T follicular helper cell (primary cell): ENCODE measurements around the gene DNAH7.
"Not testable (repeated sequence)": the region's sequence is repeated elsewhere in the genome, so short reads cannot be mapped to it uniquely, and the experiment has no call there.

Experiments used
- DNase-seq: peaks from one replicate; pipeline ENCODE4 v3.0.0-alpha.2; 2020; ENCODE audit warnings: low read depth

The DNAH7 gene

DNA sequence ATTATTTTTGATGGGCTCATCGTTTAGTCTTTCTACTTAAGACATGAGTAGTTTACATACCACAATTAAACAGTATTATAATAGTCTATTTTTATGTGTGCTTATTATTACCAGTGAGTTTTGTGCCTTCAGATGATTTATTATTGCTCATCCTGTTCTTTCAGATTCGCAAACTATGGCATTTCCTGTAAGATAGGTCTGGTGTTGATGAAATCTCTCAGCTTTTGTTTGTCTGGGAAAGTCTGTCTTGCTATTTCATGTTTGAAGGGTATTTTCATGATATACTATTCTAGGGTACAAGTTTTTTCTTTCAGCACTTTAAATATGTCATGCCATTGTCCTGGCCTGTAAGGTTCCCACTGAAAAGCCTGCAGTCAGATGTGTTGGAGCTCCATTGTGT is 101.3 kb downstream of the DNAH7 start:
- DNase-seq = no peak

DNA sequence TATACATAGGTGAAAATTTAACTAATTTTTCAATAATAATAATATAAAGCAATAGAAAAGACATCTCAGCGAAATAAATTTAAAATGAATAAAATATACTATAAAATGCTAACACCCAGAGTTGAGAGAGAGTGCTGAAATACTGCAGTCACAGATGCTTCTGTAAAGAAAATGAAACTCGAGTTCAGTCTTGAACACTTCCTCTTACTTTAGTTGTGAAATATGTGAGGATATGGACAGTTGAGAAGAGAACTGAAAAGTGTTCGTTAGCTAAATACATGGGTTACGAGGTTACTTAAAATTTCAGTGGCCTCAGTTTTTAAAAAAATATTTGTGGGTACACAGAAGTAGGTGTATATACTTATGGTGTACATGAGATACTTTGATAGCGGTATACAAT is 106.8 kb downstream of the DNAH7 start:
- no peak for DNase-seq

DNA sequence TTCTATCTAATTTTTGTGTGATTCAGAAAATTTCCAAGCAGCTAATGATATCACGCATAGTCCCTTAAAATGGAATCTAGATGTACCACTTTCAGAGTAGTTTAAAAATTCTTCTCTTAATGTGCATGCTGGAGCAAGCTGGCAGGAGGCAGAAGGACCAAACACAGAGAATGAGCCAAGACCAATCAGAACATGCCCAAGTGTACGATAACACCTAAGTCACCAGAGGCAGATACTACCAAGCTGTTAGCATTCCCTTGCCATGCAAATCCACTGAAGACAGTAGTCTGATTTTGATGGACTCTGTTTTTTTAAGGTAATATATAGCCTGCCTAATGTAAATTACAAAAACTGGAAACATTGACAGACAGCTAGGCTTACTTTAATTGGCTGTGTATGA is 109.3 kb downstream of the DNAH7 start:
- DNase-seq = no peak

DNA sequence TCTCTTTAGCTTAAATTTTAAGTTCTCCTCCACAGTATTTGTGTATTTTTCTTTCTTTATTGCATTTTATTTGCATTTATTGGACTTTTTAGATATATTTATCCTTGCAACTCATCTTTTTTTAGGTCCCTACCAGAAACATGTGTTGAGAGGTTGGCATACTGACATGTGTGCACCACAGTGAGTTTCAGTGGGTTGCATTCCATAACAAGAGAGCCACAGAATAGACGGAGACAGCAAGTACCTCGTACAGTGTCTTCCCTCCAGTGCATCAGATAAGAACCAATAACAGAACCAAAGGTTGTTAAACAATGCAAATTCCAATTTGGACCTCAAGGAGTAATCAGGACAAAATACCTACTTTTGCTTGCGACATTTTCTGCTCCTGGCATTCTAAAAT is 111.9 kb downstream of the DNAH7 start:
- no peak for DNase-seq

DNA sequence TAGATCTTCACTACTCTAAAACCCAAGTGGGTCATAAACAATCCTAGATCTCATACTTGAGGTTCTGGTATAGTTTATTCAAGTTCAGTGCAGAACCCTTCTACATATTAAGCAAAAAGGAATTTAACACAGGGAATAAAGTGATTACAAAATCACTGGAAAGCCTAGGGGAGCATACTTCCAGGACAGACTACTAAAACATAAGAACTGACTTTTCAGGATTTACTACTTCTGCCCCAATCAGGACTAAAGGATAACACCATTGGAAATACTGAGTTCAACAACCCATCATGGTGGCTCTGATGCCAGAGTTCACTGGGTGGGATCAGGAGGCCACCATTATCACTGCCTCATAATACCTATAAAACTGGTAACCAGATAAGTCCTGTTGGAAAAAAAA is 123.6 kb downstream of the DNAH7 start:
- DNase-seq = no peak

DNA sequence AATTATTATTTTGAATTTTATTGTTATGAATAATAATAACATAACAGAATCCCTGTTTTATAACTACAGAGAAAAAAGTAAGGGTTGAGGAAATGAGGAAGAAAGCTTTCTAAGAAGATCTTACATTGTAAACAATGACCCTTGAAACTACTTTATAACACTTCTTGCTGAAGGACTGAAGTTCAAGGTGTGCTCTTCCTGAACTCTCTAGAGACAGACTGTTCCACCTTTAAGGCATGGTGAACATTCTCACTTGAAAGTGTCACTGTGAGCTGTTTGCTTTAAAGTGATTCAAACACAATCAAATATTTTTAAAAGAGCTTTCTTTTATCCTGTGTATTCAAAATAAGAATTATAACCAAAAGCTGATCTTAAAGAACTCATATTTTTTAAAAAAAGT is 131.5 kb downstream of the DNAH7 start:
- DNase-seq = no peak

DNA sequence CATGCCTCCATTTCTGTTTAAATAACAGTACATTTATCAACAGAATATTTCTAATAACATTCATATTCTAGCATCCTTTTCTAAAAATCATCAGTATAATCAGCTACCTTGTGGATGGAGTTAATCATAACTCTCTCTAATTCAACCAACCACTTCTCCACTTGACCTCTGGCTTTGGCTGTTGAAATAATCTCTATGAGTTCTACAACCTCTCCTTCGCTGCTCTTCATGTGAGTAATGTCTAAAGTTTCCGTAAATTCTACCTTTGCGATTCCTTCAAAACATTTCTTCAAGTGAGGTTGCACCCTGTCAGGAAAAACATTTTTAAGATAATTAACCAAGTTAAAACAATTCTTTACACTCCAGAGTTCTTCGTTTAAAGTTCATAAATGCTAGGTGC is 134.2 kb downstream of the DNAH7 start:
- DNase-seq = no peak

DNA sequence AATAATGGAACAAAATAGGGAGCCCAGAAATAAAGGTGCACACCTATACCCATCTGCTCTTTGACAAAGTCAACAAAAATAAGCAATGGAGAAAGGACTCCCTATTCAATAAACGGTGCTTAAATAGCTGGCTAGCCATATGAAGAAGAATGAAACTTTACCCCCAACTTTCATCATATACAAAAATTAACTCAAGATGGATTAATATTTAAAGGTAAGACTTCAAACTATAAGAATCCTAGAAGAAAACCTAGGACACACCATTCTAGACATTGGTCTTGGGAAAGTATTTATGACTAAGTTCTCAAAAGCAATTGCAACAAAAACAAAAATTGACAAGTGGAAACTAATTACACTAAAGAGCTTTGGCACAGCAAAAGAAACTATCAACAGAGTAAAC is 139.1 kb downstream of the DNAH7 start:
- DNase-seq = no peak

DNA sequence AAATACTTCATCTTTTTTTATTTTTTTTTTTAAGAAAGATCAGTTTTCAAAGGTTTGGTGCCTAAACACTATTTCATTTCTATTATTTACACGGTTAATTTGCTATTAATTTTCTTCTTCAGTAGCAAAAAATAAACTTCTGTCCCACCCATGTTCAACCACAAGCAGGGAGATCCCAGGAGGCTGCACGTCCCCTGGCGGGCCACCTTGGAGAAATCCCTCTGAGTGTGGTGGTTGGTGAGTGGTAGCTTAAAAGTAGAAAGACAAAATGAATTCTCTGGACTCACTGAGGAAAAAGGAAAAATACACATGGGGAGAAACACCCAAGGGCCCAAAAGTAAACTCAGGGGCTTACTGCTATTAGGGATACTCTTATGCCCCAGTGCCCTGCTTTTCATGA is 143.5 kb downstream of the DNAH7 start:
- DNase-seq = no peak

DNA sequence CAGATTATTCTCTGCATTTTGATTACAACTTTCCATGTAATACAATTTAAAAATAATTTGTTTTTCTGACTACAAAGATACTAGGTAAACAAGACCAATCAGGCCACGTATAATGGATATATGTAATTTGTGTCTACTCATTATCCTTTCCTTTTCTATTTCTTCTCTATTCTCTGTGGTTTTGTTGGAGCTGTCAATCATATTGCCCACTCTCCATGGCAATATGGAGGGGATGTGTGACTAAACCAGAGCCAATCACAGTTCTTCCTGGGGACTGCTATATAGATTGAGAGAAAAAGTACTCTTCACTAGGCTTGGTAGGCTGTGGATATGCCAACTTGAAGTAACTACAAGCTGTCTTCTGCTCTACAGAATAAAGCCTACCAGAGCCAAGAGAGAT is 144.7 kb downstream of the DNAH7 start:
- DNase-seq = no peak

DNA sequence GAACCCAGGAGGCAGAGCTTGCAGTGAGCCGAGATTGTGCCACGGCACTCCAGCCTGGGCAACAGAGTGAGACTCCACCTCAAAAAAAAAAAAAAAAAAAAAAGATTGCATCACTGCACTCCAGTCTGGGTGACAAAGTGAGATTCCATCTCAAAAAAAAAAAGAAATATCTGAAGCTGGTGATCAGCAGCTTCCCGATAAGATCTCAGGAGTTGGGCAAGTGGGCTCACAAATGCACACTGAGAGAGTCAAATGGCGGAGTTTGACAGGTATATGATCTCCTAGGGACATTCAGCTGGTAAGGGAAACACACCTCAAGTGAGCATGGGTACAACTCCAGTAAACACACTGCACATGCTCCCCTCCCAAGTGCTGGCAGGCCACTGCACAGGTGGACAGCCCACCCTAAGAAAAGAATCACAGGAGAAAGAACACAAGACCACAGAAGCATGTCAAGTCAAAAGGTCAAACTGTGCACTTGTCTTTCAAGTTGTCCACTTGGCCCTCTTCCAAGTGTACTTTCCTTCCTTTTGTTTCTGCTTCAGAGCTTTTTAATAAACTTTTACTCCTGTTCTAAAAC is 151.5 kb downstream of the DNAH7 start:
- DNase-seq = not testable (repeated sequence)

DNA sequence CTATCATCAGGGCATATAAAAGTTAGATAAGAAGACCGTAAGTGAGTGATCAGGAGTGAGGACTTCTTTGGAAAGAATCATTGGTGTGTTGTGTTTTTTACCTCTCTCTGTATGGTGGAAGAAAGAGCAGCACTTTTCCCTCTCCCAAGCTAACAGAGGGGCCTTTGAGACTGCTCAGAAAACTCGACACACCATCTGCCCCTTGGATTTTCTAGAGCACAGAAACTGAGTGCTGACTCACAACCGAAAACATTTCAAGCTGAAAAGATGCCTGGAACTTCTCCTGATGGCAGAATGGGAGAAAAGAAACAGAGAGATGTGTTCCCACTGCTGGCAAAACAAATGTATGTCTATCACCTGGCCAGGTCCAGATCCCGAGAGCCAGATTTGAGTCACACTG is 156.6 kb downstream of the DNAH7 start:
- no peak for DNase-seq

DNA sequence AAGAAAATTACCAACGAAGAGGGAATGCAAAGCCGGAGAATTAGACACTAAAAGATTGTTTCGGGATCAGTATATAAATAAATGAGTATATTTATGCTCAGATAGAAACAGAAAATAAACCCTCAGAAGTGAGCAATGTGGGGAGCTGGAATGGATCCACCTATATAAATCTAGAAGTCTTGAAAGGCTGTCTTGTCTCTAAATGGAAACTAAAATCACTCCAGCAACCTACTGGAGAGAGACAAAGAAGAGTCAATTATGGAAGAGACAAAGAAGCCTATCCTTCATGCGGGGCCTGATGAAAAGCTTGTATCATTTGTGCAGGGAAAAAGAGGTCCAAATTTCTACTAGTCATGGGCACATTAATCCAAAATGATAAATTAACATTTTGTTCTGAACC is 158.1 kb downstream of the DNAH7 start:
- DNase-seq = no peak

DNA sequence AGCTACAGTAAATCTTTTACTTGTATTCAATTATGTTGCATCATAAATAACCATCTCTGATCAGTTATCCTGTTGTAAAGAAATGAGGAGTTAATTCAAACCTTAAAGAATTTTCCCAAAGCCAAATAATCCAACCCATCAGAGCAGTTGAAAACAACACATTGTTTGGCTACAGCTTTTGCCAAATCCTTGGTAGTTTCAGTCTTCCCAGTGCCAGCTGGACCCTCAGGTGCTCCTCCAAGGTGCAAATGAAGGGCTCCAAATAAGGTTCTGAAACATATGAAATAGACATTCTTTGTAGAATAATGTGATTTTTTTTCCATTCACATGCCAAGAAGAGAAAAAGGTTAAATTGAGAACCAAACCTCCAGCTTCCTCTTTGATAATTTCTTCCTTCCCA is 158.7 kb downstream of the DNAH7 start:
- no peak for DNase-seq

DNA sequence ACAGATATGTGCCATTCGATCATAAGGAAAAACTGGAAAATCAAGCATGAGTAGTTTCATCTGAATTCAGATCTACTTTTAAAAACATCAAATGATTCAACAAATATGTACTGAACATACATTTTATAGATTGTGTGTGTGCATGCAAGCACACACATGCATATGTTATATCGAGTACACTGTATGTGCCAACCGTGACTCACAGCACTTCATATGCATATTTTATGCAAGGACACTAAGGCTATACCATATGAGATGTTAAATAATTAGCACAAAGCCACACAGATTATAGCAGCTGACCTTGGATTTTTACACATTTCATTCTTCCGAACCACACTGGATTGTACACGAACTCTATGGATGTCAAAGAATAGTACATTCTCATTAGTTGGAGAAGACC is 161.2 kb downstream of the DNAH7 start:
- no peak for DNase-seq

DNA sequence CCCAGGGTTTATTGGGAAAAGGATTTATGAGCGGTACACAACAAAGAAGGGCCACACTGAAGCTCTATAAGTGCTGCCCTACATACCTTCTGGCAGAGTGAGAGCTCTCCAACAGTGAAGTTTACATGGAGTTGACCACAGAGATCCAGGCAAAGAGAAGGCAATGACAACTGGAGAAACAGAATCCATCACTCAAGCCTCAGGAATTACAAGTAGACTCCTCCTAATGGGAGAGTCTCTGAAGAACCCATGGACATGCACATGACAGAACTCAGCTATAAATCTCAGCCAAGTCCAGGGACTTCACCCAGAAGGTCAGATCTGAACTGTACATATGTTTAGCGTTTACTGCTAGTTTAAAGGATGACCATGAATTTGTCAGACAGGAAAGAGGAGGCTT is 164.7 kb downstream of the DNAH7 start:
- no peak for DNase-seq

DNA sequence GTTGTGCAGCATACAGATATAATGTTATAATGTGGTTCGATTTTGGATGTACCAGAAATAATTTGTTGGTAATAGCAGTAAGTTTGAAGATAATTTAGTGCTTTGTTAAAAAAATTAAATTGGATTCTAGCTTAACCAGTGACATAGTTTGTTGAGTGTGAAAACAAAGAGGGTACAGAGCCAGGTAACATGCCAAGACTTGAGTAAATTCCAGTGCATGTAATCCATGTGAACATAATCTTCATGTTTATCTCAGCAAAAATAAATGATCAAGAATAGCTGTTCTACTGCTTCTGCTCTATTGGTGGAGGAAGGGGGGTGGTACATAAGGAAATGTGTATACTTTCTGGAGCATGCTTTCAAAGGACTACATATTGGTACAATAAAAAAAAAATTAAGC is 165.8 kb downstream of the DNAH7 start:
- no peak for DNase-seq

DNA sequence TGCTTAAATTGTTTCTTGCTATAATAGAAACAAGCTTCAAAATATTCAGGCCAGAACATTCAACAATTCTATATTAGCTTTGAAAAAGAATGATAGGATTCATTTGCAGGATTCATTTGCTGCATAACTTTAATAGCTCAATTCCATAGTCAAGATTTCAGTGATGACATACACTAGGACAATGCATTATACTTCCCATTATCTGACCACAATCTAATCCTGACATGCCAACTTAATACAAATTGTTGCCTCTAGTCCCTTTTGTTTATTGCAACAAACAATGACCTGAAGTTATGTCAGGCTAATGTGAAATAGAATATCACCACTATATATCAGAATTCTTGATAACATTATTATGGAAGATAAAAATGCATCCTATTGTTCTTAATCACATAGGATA is 169.4 kb downstream of the DNAH7 start:
- DNase-seq = no peak

DNA sequence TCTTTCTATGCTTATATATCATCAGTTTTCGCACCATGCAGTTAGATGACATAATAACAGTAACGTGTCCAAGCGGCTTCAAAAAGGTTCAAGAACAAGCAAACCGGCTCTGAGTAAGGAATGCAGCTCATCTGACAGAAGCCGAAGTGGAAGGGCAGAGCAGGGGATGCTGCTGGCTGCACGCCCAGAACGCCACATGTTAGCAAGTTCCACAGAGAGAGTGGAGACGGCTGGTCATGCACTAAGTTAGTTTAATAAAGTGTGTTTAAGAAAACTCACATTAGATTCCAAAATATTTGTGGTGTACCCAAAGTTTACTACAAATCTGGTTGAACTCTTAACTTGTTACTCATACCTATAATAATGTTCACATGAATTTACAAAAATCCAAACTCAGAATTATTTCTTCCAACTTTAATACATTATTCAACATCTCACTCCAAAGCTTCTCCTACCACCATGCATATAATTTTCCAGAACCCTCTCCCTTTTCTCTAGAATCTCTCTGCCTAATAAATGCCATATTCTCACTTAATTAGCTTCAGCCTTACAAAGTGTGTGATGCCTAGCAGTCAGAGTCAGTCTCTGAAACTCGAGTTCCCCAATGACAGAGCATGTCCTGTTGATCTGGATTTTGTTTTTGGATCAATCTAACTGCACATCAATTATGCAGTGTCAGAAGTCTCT is 170.0 kb downstream of the DNAH7 start:
- no peak for DNase-seq

DNA sequence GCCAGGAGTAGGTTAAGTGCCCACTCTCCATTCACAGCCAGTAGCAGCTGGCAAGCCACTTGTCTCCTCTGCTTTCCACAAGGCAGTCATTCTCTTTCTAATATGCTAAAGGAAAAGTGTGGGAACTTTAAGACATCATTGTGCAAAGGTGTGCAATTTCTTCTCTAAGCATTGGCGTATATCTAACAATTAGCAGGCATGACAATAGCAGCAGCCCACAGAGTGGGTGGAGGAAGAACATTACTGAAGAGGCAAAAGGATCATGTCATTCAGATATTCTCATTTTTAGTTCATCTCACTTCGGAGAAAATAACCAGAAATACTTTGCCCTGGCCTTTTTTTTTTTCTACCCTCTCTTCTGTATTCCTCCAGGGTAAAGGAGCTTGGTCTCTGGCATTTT is 177.6 kb downstream of the DNAH7 start:
- no peak for DNase-seq

DNA sequence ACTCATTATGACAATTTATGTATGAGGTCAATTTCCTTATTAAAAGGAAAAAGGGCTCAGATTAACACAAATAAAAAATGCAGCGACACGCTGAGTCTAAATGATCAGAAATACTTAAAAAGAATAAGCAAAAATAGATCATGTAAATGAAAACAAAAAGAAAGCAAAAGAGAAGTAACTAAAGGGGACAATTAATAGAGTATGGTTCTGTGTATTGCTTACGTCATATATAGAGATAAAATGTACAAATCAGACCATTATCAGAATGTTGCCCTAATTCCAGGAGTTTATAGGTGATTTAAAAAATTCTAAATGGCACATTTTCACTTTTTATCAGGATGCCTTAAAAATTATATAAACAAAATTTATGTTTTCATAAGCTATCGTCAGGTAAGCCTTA is 189.5 kb downstream of the DNAH7 start:
- no peak for DNase-seq

DNA sequence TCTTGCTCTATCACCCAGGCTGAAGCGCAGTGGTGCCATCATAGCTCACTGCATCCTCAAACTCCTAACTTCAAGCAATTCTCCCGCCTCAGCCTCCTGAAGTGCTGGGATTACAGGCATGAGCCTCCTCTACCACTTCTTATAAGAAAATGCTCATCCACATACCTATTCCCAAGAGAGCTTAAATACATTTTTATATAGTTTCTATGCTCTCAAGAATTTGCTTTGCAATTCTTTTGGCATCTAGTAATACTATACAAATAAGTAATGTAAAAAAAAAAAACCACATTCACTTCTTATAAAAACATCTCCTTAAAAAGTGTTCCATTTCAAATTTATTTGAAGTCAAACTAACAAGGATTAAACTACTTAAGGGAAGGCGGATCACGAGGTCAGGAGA is 197.3 kb downstream of the DNAH7 start:
- no peak for DNase-seq

DNA sequence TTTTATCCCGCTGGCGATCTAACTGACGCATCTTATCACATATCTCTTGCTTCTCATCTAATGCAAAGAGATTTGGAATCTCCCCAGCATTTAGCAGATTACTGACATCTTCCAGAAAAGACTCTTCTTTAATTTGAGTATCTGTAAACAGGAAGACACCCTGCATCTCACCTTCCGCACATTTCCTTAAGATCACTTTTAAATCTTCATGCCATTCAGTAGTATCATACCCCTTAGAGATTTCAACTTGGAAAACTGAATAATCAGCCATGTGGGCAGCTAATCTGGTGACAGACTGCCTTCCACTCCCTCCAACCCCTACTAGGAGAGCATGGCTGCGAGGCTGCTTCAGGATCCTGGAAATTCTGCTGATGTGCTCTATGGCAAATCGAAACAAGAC is 204.3 kb downstream of the DNAH7 start:
- no peak for DNase-seq

DNA sequence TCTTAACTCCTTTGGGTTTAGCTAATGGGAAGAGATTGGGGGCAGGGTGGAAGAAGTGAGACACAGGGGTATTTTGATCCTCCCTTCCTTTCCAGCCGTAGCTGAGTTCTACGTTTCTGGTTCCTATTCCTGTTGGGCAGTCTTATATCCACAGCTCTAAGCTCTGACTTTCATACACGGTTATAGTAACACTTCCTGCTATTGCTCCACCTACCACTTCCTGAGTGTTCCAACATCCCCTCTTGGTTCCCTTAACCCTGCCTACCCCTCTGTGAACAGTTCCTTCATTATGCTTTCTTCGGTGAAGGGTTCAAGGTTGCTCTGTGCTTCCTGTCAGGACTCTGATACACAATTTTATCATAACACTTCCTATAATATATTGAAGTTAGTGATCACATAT is 205.1 kb downstream of the DNAH7 start:
- DNase-seq = no peak
